DOHH2 (cell line): ENCODE data around the gene BDH1.

Source experiments
- H3F3A ChIP-seq: fragments of 200-600 bp; sonication (generic), shearing (Covaris generic); 2 replicates; pipeline ENCODE4 v1.6.0; 2016; ENCODE audit warnings: antibody characterized with exemption, mild to moderate bottlenecking; ENCODE audit not compliant: control insufficient read depth, insufficient read depth
- H3K27ac ChIP-seq: fragments of 200-600 bp; sonication (generic); 2 replicates; pipeline ENCODE4 v1.5.1; 2014; ENCODE audit warnings: low read depth, mild to moderate bottlenecking, low read length, moderate library complexity
- H3K27me3 ChIP-seq: fragments of 200-600 bp; sonication (generic); 2 replicates; pipeline ENCODE4 v1.6.1; 2014; ENCODE audit warnings: mild to moderate bottlenecking, low read length, mixed read lengths; ENCODE audit not compliant: control insufficient read depth
- H3K36me3 ChIP-seq: fragments of 200-600 bp; sonication (generic); 2 replicates; pipeline ENCODE4 v1.6.1; 2014; ENCODE audit warnings: mild to moderate bottlenecking, low read length, moderate library complexity, mixed read lengths; ENCODE audit not compliant: control insufficient read depth
- H3K4me1 ChIP-seq: fragments of 200-600 bp; sonication (generic); 2 replicates; pipeline ENCODE4 v1.6.1; 2014; ENCODE audit warnings: mild to moderate bottlenecking, low read length, mixed read lengths; ENCODE audit not compliant: control insufficient read depth
- H3K4me2 ChIP-seq: fragments of 200-600 bp; sonication (generic); 2 replicates; pipeline ENCODE4 v1.6.0; 2014; ENCODE audit warnings: mild to moderate bottlenecking, low read length, moderate library complexity
- H3K4me3 ChIP-seq: fragments of 200-600 bp; sonication (generic); 2 replicates; pipeline ENCODE4 v1.5.1; 2014; ENCODE audit warnings: mild to moderate bottlenecking, low read length, mixed read lengths
- H3K79me2 ChIP-seq: fragments of 200-600 bp; sonication (generic); 2 replicates; pipeline ENCODE4 v1.6.1; 2014; ENCODE audit warnings: mild to moderate bottlenecking, low read length, mixed read lengths; ENCODE audit not compliant: control insufficient read depth
- H3K9me2 ChIP-seq: fragments of 200-600 bp; sonication (generic); replicated peaks from 2 replicates; pipeline ENCODE4 v1.6.1; 2014; ENCODE audit warnings: mild to moderate bottlenecking, low read length, mixed read lengths; ENCODE audit not compliant: control insufficient read depth
- H3K9me3 ChIP-seq: fragments of 200-600 bp; sonication (generic); 2 replicates; pipeline ENCODE4 v1.6.1; 2014; ENCODE audit warnings: antibody characterized with exemption, low read length, mixed read lengths; ENCODE audit not compliant: control insufficient read depth, insufficient read depth
- H4K20me1 ChIP-seq: fragments of 200-600 bp; sonication (generic); 2 replicates; pipeline ENCODE4 v1.6.0; 2014; ENCODE audit warnings: low read depth, mild to moderate bottlenecking, antibody characterized with exemption, low read length, moderate library complexity; ENCODE audit not compliant: control insufficient read depth, insufficient read depth
- CTCF ChIP-seq: fragments of 200-600 bp; sonication (generic); IDR thresholded peaks from one replicate; pipeline ENCODE4 v1.5.1; 2014; ENCODE audit warnings: antibody characterized with exemption, mild to moderate bottlenecking, low read depth, low read length; ENCODE audit not compliant: poor library complexity, severe bottlenecking
- EZH2phosphoT487 ChIP-seq: fragments of 200-600 bp; sonication (generic); IDR thresholded peaks from 2 replicates; pipeline ENCODE4 v1.6.1; 2017; ENCODE audit warnings: borderline replicate concordance, mild to moderate bottlenecking, antibody characterized with exemption, low read length, moderate library complexity, mixed read lengths

The BDH1 gene

DNA sequence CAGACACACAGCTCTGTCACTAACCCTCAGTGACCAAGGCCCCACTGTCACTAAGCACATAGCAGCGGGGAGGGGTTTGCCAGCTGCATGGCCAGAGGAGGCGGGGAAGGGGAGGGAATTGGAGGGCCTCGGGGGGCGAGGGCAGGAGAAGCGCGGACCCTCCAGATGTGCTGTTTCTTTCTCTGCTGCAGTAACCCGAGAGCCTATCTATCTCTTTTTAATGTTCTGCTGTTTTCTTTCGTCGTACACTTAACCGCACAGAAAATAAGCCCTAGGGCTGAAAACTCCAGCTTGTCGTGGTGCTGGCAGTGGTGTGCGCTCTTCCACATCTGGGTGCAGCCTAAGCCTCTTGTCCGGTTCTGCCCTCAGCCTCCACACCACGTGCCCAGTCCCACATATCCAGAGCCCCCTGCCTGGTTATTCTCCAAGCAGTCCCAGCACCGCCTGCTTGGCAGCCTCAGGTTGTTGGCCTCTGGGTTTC is 51.1 kb downstream of the BDH1 start:
- Histone ChIP-seq H4K20me1 (no peaks in the 10 kb centered on the region), H3K9me3 (no peaks in the 10 kb centered on the region), H3K4me3 (no peak overlapping the region), H3K4me2 (no peak overlapping the region), H3F3A (no peaks in the 10 kb centered on the region), H3K36me3 (0 out of 2 replicates have a peak, but pooled peaks cover under 1% of the 10 kb centered on the region), H3K9me2 (no peaks in the 10 kb centered on the region), H3K79me2 (no peaks in the 10 kb centered on the region), H3K27me3 (no peaks in the 10 kb centered on the region), H3K27ac (no peak overlapping the region), H3K4me1 (peaks cover 14% of the 10 kb centered on the region)
- TF ChIP-seq EZH2phosphoT487, result no peak
- no peak for TF ChIP-seq CTCF

DNA sequence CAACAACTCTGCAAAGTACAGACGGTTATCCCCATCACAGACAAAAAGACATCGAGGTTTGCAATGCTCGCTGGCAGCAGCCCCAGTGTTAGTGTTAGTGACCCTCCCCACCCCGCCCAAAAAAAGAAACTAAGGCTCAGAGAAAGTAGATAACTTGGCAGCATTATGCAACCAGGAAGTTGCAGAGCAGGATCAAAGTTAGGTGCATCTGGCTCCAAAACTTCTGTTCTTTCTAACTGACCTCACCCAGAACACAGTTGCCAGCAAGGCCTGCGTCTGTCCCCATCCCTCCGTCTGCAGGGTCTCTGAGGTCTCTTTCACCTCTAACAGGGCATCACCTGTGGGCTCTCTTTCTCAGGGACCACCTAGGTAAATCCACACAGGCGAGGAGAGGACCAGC is 51.5 kb downstream of the BDH1 start:
- Histone ChIP-seq H3F3A (no peaks in the 10 kb centered on the region), H3K9me2 (no peaks in the 10 kb centered on the region), H3K36me3 (no peaks in the 10 kb centered on the region), H3K79me2 (no peaks in the 10 kb centered on the region), H3K27me3 (no peaks in the 10 kb centered on the region), H3K4me2 (no peak overlapping the region), H3K27ac (no peak overlapping the region), H3K9me3 (no peaks in the 10 kb centered on the region), H3K4me1 (peaks cover 14% of the 10 kb centered on the region), H4K20me1 (no peaks in the 10 kb centered on the region), H3K4me3 (no peak overlapping the region)
- TF ChIP-seq CTCF (no peak), EZH2phosphoT487 (no peak)

DNA sequence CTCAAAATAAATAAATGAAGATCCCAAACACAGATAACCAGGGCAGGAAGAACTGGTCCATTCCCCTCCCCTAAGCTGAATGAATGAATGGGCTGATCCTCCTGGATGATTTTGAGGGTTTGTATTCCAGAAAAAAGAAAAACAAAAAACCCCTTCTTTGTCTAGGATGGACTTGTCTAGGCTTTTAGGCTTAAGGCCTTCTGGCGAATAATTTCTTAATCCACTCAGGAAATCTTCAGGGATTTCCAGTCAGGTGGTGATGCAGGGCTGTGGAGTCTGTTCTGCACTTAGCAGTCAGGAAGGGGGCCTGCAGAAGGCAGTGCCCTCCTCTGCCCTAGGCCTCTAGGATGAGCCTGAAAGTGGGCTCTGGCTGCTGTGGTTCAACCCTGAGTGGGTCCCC is 52.1 kb downstream of the BDH1 start:
- H3K36me3 ChIP-seq, result no peaks in the 10 kb centered on the region
- H3K4me1 ChIP-seq, result peaks cover 14% of the 10 kb centered on the region
- H3K27ac ChIP-seq, result no peak overlapping the region
- H4K20me1 ChIP-seq, result no peaks in the 10 kb centered on the region
- no peaks in the 10 kb centered on the region for H3F3A ChIP-seq
- H3K4me3 ChIP-seq, result no peak overlapping the region
- no peaks in the 10 kb centered on the region for H3K27me3 ChIP-seq
- no peaks in the 10 kb centered on the region for H3K79me2 ChIP-seq
- H3K4me2 ChIP-seq, result no peak overlapping the region
- H3K9me3 ChIP-seq, result no peaks in the 10 kb centered on the region
- TF ChIP-seq CTCF, result no peak
- no peak for TF ChIP-seq EZH2phosphoT487
- H3K9me2 ChIP-seq, result no peaks in the 10 kb centered on the region
